T-helper 1 cell treated with Interleukin-12 subunit alpha and Interleukin-12 subunit beta and Interleukin-4 antibody, amounts not matched to agents 30 μg/mL and 1 μg/mL, for 36 hours (primary cell): ENCODE measurements around the gene CRISPLD2.
"Not testable (repeated sequence)": the region's sequence is repeated elsewhere in the genome, so short reads cannot be mapped to it uniquely, and the experiment has no call there.

Source experiments
- H3K27ac Mint-ChIP-seq: one replicate; pipeline ENCODE4 v1.8.0; 2021; ENCODE audit warnings: mild to moderate bottlenecking, mixed read lengths
- H3K27me3 Mint-ChIP-seq: one replicate; pipeline ENCODE4 v1.8.0; 2021; ENCODE audit warnings: low read depth, mixed read lengths
- H3K36me3 Mint-ChIP-seq: one replicate; pipeline ENCODE4 v1.8.0; 2021; ENCODE audit warnings: low read depth, mixed read lengths
- H3K4me1 Mint-ChIP-seq: one replicate; pipeline ENCODE4 v1.8.0; 2021; ENCODE audit warnings: low read depth, mixed read lengths
- H3K4me3 Mint-ChIP-seq: one replicate; pipeline ENCODE4 v1.8.0; 2021; ENCODE audit warnings: mild to moderate bottlenecking, moderate library complexity, mixed read lengths
- H3K9me3 Mint-ChIP-seq: one replicate; pipeline ENCODE4 v1.8.0; 2021; ENCODE audit warnings: mixed read lengths

The CRISPLD2 gene

DNA sequence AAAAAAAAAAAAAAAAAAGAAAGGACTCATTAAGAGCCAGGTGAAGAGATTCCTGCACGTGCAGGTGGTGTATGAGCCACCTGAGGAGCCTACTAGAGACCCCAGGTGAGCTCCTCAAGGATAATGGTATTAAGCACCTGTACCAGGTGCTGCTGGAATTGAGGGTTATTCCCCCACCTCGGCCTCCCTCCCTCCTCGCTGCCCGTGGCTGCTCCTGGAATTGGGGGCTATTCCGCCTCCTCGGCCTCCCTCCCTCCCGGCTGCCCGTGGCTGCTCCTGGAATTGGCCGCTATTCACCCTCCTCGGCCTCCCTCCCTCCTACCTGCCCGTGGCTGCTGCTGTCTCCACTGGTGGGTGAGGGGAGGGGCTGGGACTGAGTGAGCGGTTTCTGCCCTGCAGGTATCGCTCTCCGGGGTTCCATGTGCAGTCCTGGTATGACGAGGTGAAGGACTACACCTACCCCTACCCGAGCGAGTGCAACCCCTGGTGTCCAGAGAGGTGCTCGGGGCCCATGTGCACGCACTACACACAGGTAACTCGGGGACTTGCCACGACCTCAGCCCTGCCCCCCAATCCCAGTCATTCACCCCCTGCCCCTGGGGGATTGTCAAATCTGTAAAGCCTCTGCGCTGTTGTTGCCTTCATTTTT lies 29.3 kb downstream of the CRISPLD2 start:
- Mint-ChIP-seq H3K27me3 (peaks cover 11% of the 10 kb centered on the region), H3K9me3 (no peaks in the 10 kb centered on the region), H3K27ac (no peak overlapping the region), H3K4me1 (no peaks in the 10 kb centered on the region), H3K36me3 (no peaks in the 10 kb centered on the region), H3K4me3 (no peak overlapping the region)

DNA sequence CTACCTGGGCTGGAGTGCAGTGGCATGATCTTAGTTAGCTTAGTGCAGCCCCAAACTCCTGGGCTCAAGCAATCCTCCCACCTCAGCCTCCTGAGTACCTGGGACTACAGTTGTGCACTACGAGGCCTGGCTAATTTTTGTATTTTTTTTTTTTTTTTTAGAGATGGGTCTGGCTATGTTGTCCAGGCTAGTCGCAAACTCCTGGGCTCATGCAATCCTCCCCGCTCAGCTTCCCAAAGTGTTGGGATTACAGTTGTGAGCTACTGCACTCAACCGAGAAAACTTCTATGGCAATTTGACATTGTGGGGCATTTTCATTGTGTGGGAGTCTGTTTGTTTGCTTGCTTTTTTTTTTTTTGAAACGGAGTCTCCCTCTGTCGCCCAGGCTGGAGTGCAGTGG lies 30.0 kb downstream of the CRISPLD2 start:
- no peak overlapping the region for H3K4me3 Mint-ChIP-seq
- H3K36me3 Mint-ChIP-seq, result no peaks in the 10 kb centered on the region
- H3K4me1 Mint-ChIP-seq, result no peaks in the 10 kb centered on the region
- H3K27me3 Mint-ChIP-seq, result peaks cover 7% of the 10 kb centered on the region
- no peaks in the 10 kb centered on the region for H3K9me3 Mint-ChIP-seq
- no peak overlapping the region for H3K27ac Mint-ChIP-seq

DNA sequence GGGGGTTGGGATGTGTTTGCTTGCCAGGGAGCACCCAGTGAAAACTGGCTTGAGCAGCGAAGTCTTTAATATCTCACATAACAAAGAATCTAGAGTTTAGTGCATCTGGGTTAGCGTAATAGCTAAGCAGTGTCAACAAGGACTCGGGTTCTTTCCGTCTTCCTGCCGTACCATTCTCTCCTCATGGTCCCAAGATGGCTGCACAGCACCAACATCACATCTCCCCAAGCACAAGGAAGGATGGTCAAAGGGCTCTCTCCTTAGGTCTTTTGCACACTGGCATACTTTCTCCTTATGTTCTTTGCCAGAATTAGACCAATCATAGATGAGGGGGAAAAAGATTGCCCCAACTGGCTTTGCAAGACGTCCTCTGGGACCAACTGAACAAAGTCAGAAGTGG lies 30.9 kb downstream of the CRISPLD2 start:
- Mint-ChIP-seq H3K9me3 (no peaks in the 10 kb centered on the region), H3K4me1 (no peaks in the 10 kb centered on the region), H3K4me3 (no peak overlapping the region), H3K27ac (no peak overlapping the region), H3K27me3 (peaks cover 7% of the 10 kb centered on the region), H3K36me3 (no peaks in the 10 kb centered on the region)

DNA sequence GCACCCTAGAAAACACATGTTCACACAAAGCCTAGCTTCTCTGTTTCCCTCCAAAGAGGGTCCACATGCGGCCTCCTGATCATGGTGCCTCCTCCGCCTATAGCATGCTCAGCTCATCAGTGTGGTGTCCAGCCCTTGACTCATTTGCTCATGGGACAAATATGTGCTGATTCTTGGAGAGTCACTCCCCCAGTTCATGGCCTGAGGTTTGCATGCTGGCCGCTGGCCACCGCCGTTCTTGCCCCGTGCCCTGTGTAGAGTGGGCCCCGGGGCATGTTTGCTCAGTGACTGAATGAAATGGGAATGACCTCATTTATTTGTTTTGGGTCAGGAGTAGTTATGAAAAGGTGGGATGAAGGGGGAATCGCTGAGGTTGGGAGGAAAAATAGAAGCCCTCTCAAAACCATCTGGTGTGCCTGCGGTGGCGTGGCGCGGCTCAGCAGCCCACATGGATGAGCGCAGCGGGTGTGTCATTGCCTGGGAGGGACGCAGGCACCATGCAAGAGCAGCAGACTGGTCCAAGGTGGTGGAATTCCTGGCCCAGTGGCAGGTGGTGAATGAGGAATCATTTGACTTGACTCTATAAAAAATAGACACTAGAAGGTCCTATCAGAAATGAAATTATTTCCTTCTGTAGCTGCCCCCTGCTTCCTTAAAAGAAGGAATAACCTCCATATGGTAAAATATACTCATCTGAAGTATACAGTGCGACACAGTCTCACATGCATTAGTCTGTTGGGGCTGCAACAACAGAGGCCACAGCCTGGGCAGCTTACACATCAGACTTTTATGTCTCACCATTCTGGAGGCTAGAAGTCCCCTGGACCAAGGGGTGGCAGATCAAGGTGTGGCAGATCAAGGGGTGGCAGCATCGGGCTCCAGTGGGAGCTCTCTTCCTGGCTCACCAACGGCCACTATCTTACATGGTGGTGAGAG lies 31.7 kb downstream of the CRISPLD2 start:
- no peak overlapping the region for H3K27ac Mint-ChIP-seq
- no peak overlapping the region for H3K4me3 Mint-ChIP-seq
- peaks cover 7% of the 10 kb centered on the region for H3K27me3 Mint-ChIP-seq
- no peaks in the 10 kb centered on the region for H3K36me3 Mint-ChIP-seq
- no peaks in the 10 kb centered on the region for H3K9me3 Mint-ChIP-seq
- no peaks in the 10 kb centered on the region for H3K4me1 Mint-ChIP-seq

DNA sequence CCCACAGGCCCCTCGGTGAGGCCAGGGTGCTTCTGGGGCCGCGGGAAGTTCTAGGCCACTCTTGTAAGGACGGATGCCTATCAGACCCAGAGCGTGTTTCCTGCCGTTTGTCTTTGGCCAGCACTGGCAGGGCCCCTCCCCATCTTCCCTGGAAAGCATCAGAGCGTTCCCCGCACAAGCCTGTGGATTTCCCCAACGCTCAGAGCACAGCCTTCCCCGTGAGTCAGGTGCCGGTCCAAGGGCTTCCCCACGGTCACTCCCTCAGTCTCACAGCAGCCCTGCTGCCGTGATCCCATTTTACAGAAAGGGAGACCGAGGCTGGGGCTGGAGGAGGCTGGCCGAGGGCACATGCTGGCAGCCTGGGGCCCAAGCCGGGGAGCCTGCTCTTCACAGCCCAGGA lies 33.7 kb downstream of the CRISPLD2 start:
- no peaks in the 10 kb centered on the region for H3K27me3 Mint-ChIP-seq
- no peak overlapping the region for H3K4me3 Mint-ChIP-seq
- no peaks in the 10 kb centered on the region for H3K9me3 Mint-ChIP-seq
- H3K27ac Mint-ChIP-seq, result no peak overlapping the region
- no peaks in the 10 kb centered on the region for H3K36me3 Mint-ChIP-seq
- H3K4me1 Mint-ChIP-seq, result no peaks in the 10 kb centered on the region

DNA sequence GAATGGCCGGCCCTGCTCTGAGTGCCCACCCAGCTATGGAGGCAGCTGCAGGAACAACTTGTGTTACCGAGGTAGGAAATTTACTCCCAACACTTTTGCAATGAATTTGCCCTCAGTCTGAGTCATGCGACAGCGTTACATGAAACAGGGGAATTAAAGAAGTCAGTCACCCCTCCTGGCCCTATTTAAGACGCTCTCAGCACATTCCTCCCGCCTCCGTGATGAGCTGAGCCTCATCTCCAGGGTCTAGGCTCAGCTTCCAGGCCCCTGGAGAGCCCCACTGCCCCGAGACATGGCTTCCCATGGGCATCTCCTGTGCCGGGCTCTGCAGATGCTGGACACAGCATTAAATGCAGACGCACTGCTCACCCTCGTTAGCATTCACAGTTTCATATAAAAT lies 35.0 kb downstream of the CRISPLD2 start:
- no peaks in the 10 kb centered on the region for H3K36me3 Mint-ChIP-seq
- no peak overlapping the region for H3K4me3 Mint-ChIP-seq
- peaks cover 7% of the 10 kb centered on the region for H3K9me3 Mint-ChIP-seq
- H3K4me1 Mint-ChIP-seq, result no peaks in the 10 kb centered on the region
- H3K27ac Mint-ChIP-seq, result no peak overlapping the region
- H3K27me3 Mint-ChIP-seq, result no peaks in the 10 kb centered on the region

DNA sequence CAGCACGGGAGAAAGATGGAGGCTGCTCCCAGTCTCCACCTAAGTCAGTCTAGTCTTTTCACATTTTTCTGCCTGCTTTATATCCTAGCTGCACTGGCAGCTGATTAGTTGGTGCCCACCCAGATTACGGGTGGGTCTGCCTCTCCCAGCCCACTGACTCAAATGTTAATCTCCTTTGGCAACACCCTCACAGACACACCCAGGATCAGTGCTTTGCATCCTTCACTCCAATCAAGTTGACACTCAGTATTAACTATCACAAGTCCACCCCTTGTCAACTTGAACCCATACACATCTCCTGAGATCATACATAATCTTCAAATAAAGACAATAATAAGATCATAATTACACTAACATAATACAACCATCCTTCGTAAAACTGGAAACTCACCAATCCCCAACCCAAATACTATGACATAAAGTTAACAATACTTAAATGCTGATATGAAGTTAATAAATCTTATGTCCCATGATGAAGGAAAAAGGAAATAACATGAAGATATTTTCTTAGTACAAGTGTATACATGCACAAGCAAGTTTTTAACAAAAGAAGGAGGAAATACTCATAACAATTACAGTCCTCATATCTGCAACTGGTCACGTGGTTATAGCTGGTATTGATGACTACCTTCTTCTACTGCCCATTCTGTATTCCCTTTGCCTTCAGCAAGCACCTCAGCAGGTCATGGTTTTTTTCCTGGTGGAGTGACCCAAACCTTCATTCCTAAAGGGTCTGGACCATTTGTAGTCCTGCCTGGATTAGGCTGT lies 35.8 kb downstream of the CRISPLD2 start:
- H3K36me3 Mint-ChIP-seq, H3K4me3 Mint-ChIP-seq, H3K4me1 Mint-ChIP-seq, H3K27ac Mint-ChIP-seq, H3K27me3 Mint-ChIP-seq: not testable (repeated sequence)
- peaks cover 12% of the 10 kb centered on the region for H3K9me3 Mint-ChIP-seq

DNA sequence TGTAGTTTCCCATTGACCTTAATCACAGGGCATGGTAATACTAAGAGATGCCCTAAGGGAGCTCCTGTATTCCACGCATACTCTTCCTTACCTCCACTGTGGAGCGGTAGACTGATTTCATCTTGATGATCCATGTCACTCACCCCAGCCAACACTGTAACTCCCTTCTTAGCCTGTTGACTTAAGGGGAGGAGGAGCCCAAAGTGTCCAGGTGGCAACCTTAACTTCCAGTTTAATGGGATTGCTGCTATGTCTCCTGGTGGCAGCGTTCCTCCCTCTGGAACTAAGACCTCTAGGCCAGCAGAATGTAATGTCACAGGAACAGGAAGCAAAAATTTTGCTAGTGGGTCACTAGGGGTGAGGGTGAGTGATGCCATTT lies 36.4 kb downstream of the CRISPLD2 start:
- H3K36me3 Mint-ChIP-seq, H3K4me3 Mint-ChIP-seq, H3K4me1 Mint-ChIP-seq, H3K27ac Mint-ChIP-seq, H3K27me3 Mint-ChIP-seq: not testable (repeated sequence)
- H3K9me3 Mint-ChIP-seq, result peaks cover 12% of the 10 kb centered on the region

DNA sequence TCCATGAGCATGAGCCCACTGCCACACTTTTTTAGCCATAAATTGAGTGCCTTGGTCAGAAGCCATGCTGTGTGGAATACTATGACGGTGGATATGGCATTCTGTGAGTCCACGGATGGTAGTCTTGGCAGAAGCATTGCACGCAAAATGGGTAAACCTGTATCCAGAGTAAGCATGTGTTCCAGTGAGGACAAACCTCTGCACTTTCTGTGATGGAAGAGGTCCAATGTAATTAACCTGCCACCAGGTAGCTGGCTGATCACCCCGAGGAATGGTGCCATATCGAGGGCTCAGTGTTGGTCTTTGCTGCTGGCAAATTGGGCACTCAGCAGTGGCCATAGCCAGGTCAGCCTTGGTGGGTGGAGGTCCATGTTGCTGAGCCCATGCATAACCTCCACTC lies 37.0 kb downstream of the CRISPLD2 start:
- not testable (repeated sequence) for H3K4me1 Mint-ChIP-seq, H3K27ac Mint-ChIP-seq, H3K27me3 Mint-ChIP-seq, H3K36me3 Mint-ChIP-seq, H3K4me3 Mint-ChIP-seq
- peaks cover 12% of the 10 kb centered on the region for H3K9me3 Mint-ChIP-seq

DNA sequence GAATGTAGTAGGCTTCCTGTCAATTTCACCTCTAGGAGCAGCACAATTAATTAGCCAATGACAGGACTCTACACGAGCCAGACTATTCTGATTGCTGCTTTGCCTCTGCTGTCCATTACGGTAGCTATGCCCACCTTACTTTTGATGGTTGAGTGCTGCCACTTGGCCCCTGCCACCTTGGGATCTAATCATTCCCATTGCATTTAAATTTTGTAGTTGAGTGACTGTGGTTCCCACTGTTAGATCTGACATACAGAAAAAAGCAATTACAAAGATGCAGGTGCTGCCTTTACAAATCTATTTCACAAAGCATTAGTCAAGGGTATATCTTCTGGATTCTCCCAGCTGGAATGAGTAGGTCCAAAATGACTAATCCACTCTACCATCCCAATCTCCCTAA lies 39.9 kb downstream of the CRISPLD2 start:
- Mint-ChIP-seq H3K4me1 (no peaks in the 10 kb centered on the region), H3K4me3 (no peak overlapping the region), H3K27ac (no peak overlapping the region), H3K36me3 (peaks cover 4% of the 10 kb centered on the region), H3K9me3 (peaks cover 12% of the 10 kb centered on the region), H3K27me3 (peaks cover 3% of the 10 kb centered on the region)

DNA sequence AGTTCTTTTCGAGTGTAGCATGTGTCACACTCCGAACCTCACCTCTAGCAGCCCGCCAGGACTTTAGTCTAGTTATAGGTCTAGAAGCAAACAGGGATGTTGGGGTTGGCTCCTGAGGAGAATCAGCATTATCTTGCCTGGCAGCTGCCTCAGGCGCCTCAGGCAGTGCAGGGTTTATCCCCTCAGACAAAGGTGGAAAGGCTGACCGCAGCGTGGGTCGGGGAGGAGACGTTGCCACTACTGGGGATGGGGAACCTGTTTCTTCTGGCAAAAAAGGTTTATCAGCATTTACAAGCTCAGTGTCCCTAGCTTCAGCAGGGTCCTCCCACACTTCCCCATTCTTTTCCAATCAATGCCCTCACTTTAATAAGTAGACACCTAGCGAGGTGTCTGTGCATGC lies 40.6 kb downstream of the CRISPLD2 start:
- Mint-ChIP-seq H3K36me3 (peaks cover 4% of the 10 kb centered on the region), H3K9me3 (peaks cover 12% of the 10 kb centered on the region)

DNA sequence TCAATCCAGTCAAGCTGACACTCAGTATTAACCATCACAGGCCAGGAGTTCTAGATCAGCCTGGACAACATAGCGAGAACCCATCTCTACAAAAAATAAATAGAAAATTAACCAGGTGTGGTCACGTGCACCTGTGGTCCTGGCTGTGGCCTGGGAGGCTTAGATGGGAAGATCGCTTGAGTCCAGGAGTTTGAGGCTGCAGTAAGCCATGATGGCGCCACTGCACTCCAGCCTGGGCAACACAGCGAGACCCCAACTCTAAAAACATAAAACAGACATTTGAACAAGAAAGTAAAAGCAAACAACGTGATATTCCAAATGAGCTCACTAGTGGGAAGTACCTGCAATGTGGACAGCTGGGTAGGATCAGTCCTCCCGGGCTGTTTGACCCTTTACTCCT lies 41.9 kb downstream of the CRISPLD2 start:
- H3K9me3 Mint-ChIP-seq, result peaks cover 12% of the 10 kb centered on the region
- no peak overlapping the region for H3K27ac Mint-ChIP-seq
- H3K4me3 Mint-ChIP-seq, result no peak overlapping the region
- H3K36me3 Mint-ChIP-seq, result peaks cover 4% of the 10 kb centered on the region
- H3K27me3 Mint-ChIP-seq, result peaks cover 3% of the 10 kb centered on the region
- no peaks in the 10 kb centered on the region for H3K4me1 Mint-ChIP-seq

More for the DNA sequence above, 40.6 kb downstream of the CRISPLD2 start:
- Mint-ChIP-seq H3K27ac (no peak overlapping the region), H3K4me1 (no peaks in the 10 kb centered on the region), H3K4me3 (no peak overlapping the region), H3K27me3 (peaks cover 3% of the 10 kb centered on the region)

DNA sequence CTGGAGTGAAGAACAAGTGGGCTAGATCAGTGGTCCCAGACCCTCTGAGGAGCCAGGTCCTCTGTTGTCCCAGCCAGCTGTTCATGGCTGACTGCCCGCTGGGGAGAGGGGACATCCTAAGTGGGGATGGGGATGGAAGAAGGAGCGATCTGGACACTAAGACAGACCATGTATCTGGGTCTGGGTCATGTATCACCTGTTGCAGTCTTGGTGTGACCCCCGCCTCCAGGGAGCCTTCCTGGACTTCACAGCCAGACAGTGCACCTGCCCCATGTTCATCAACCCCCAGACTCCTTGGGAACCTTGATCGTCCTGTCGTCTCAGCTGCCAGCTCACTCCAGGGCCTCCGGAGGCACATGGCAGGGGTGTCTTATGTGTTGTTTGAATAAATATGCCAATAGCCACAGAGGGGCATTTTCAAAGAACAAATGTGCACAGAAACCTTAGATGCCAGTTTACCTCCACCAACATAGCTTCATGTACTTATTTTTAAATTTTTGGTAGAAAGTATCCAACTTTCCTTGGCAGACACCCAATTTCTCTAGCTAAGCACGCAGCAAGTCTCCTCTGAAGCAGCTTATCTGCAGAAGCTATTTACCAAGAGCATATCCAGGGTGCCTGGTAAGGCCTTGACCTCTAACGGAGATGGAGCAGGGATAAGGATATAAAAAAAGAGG lies 43.2 kb downstream of the CRISPLD2 start:
- Mint-ChIP-seq H3K27ac (no peak overlapping the region), H3K27me3 (peaks cover 3% of the 10 kb centered on the region), H3K9me3 (peaks cover 12% of the 10 kb centered on the region), H3K4me3 (no peak overlapping the region), H3K36me3 (peaks cover 4% of the 10 kb centered on the region), H3K4me1 (no peaks in the 10 kb centered on the region)

DNA sequence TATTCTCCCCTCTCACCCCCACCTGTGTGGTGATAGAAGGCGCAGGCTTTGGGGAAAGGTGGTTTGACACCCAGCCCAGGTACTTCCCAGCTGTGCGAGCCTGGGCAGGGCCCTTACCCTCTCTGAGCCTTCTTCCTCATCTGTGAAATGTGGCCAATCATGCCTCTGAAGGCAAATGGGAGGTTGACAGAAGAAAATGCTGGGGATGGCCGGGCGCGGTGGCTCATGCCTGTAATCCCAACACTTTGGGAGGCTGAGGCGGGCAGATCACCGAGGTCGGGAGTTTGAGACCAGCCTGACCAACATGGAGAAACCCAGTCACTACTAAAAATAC lies 43.7 kb downstream of the CRISPLD2 start:
- peaks cover 3% of the 10 kb centered on the region for H3K27me3 Mint-ChIP-seq
- no peak overlapping the region for H3K27ac Mint-ChIP-seq
- H3K36me3 Mint-ChIP-seq, result peaks cover 4% of the 10 kb centered on the region
- H3K4me1 Mint-ChIP-seq, result no peaks in the 10 kb centered on the region
- peaks cover 12% of the 10 kb centered on the region for H3K9me3 Mint-ChIP-seq
- no peak overlapping the region for H3K4me3 Mint-ChIP-seq
